GM12892 (cell line): ENCODE results near the gene GRID1.

Source experiments
- POLR2A ChIP-seq: IDR thresholded peaks from 2 replicates; pipeline ENCODE4 v1.6.1; 2011; ENCODE audit warnings: low read depth, low read length, control low read depth
- POLR2AphosphoS5 ChIP-seq: IDR thresholded peaks from 2 replicates; pipeline ENCODE4 v1.6.1; 2011; ENCODE audit warnings: low read depth, low read length, control low read depth
- TAF1 ChIP-seq: IDR thresholded peaks from 2 replicates; pipeline ENCODE4 v1.6.1; 2011; ENCODE audit warnings: low read depth, mild to moderate bottlenecking, control low read depth, low read length, borderline replicate concordance

GRCh38 chr10:85810674-85811073 lies 555.9 kb downstream of the GRID1 start:
- TF ChIP-seq TAF1 (no peak), POLR2A (no peak), POLR2AphosphoS5 (no peak)
